CD4-positive, alpha-beta T cell (primary cell): Measurements from ENCODE around the gene SLC39A8. TPM values are rescaled to one million over a fixed set of nuclear protein-coding genes. Genes with fewer than 3 reads are reported as not detected.

ENCODE experiments used
- ATAC-seq: fragments of 200-7000 bp; cut with Tn5 transposase; one replicate; pipeline ENCODE4 v1.10.0; 2022; ENCODE audit warnings: mild to moderate bottlenecking; ENCODE audit not compliant: poor library complexity
- CTCF ChIA-PET: fragments of 350-600 bp; sonication (Branson Sonifier 250); formaldehyde crosslinking; loops from one replicate; lab custom pipeline; 2021; ENCODE audit warnings: antibody characterized with exemption, inconsistent platforms; lab: Charles Lee
- POLR2A ChIA-PET: fragments of 350-600 bp; sonication (Branson Sonifier 250); formaldehyde crosslinking; loops from one replicate; lab custom pipeline; 2021; ENCODE audit warnings: antibody characterized with exemption, inconsistent platforms; lab: Charles Lee
- DNase-seq, 14 experiments: peaks; one replicate each; pipeline ENCODE4 v3.0.0-alpha.2; 2013 to 2020; ENCODE audit warnings: mixed read lengths in 2 of 14
- H3K27ac ChIP-seq, 2 donors: one replicate each; pipeline versions ENCODE4 v1.5.1 to v1.7.0; 2013; ENCODE audit warnings: low read length in 2 of 2, low read depth in 1 of 2, mild to moderate bottlenecking in 1 of 2
- H3K27me3 ChIP-seq, 2 experiments: 1 replicate in 1 of 2; 2 replicates in 1 of 2; pipeline versions ENCODE4 v1.6.1 to v1.7.0; 2013; ENCODE audit warnings: low read length in 2 of 2, control low read depth in 1 of 2, mild to moderate bottlenecking in 1 of 2, moderate library complexity in 1 of 2; ENCODE audit not compliant: insufficient read depth in 2 of 2, control insufficient read depth in 1 of 2
- H3K36me3 ChIP-seq: one replicate; pipeline ENCODE4 v1.6.1; 2013; ENCODE audit warnings: low read length, control low read depth; ENCODE audit not compliant: insufficient read depth
- H3K4me1 ChIP-seq: one replicate; pipeline ENCODE4 v1.6.1; 2013; ENCODE audit warnings: low read length, control low read depth; ENCODE audit not compliant: insufficient read depth
- H3K4me3 ChIP-seq: one replicate; pipeline ENCODE4 v1.5.1; 2013; ENCODE audit warnings: mild to moderate bottlenecking, low read length, moderate library complexity
- H3K9me3 ChIP-seq, 2 experiments: 1 replicate in 1 of 2; 2 replicates in 1 of 2; pipeline versions ENCODE4 v1.6.1 to v1.7.0; 2013; ENCODE audit warnings: low read length in 2 of 2, mild to moderate bottlenecking in 2 of 2, control low read depth in 1 of 2, moderate library complexity in 1 of 2; ENCODE audit not compliant: control insufficient read depth in 1 of 2, insufficient read depth in 1 of 2
- H3K27ac Mint-ChIP-seq: one replicate; pipeline ENCODE4 v1.8.0; 2020; ENCODE audit warnings: mixed read lengths
- H3K27me3 Mint-ChIP-seq: one replicate; pipeline ENCODE4 v1.8.0; 2021; ENCODE audit warnings: mixed read lengths
- H3K36me3 Mint-ChIP-seq: one replicate; pipeline ENCODE4 v1.8.0; 2021; ENCODE audit warnings: low read depth, mixed read lengths
- H3K4me1 Mint-ChIP-seq: one replicate; pipeline ENCODE4 v1.8.0; 2021; ENCODE audit warnings: low read depth, mixed read lengths
- H3K4me3 Mint-ChIP-seq: one replicate; pipeline ENCODE4 v1.8.0; 2020; ENCODE audit warnings: mild to moderate bottlenecking, mixed read lengths
- H3K9me3 Mint-ChIP-seq: one replicate; pipeline ENCODE4 v1.8.0; 2020; ENCODE audit warnings: mixed read lengths
- CTCF ChIP-seq: fragments of 200-600 bp; IDR thresholded peaks from one replicate; pipeline ENCODE4 v1.8.0; 2022; ENCODE audit warnings: antibody characterized with exemption, mild to moderate bottlenecking
- intact Hi-C, 2 experiments: fragments of 100-400 bp; cut with DNase I in 1 of 2; cut with micrococcal nuclease in 1 of 2; formaldehyde crosslinking; loops; one replicate each; pipeline versions ENCODE4 v1.15.1 to v1.9.0; 2023 to 2025; cut with DNase I, micrococcal nuclease
- total RNA-seq, 174 experiments: library from RNA in 2 of 174; stranded (reverse) in 2 of 174; gene quantifications; one replicate each; pipeline ENCODE4 v1.2.3 and lab custom pipeline; 2021 to 2026

The SLC39A8 gene
- total RNA-seq, 2 experiments from 2014 or later, result 17.9 to 18.0 TPM

GRCh38 chr4:102312417-102312816 lies 32.9 kb downstream of the SLC39A8 start:
- Mint-ChIP-seq H3K27ac (no peak overlapping the region), H3K4me1 (peaks cover 35% of the 10 kb centered on the region), H3K36me3 (peaks cover 37% of the 10 kb centered on the region), H3K27me3 (no peaks in the 10 kb centered on the region), H3K9me3 (no peaks in the 10 kb centered on the region), H3K4me3 (no peak overlapping the region)
- POLR2A ChIA-PET, result no interaction called here
- no peak for TF ChIP-seq CTCF
- H3K27me3 ChIP-seq, result no peaks in the 10 kb centered on the region
- no peaks in the 10 kb centered on the region for H3K9me3 ChIP-seq
- no peak overlapping the region for H3K27ac ChIP-seq
- peaks cover 1% of the 10 kb centered on the region for H3K36me3 ChIP-seq
- intact Hi-C loops, result no loop called here
- no peaks in the 10 kb centered on the region for H3K4me1 ChIP-seq
- CTCF ChIA-PET, result no interaction called here
- no peak for ATAC-seq
- DNase-seq, result no peak
- no peak overlapping the region for H3K4me3 ChIP-seq

- H3K36me3 ChIP-seq, result no peaks in the 10 kb centered on the region
- Mint-ChIP-seq H3K4me3 (no peak overlapping the region), H3K9me3 (no peaks in the 10 kb centered on the region), H3K36me3 (peaks cover 39% of the 10 kb centered on the region), H3K27me3 (no peaks in the 10 kb centered on the region), H3K4me1 (peaks cover 35% of the 10 kb centered on the region), H3K27ac (no peak overlapping the region)
- H3K27me3 ChIP-seq, result no peaks in the 10 kb centered on the region
- POLR2A ChIA-PET, result no interaction called here
- no peak for ATAC-seq
- H3K4me3 ChIP-seq, result no peak overlapping the region
- no peak for TF ChIP-seq CTCF
- H3K9me3 ChIP-seq, result no peaks in the 10 kb centered on the region
- no peak overlapping the region for H3K27ac ChIP-seq
- CTCF ChIA-PET, result no interaction called here
- no peak for DNase-seq
- intact Hi-C loops, result no loop called here
- no peaks in the 10 kb centered on the region for H3K4me1 ChIP-seq
These were observed 33.4 kb downstream of the SLC39A8 start for GRCh38 chr4:102311912-102312311.

GRCh38 chr4:102311407-102311806 lies 33.9 kb downstream of the SLC39A8 start:
- Histone ChIP-seq H3K36me3 (no peaks in the 10 kb centered on the region), H3K27ac (no peak overlapping the region), H3K9me3 (no peaks in the 10 kb centered on the region), H3K4me1 (no peaks in the 10 kb centered on the region), H3K4me3 (no peak overlapping the region), H3K27me3 (no peaks in the 10 kb centered on the region)
- CTCF ChIA-PET, result interaction anchor here (1.0 kb wide), 1 partner anchor 9 kb away, joined by 3 read pairs; no protein-coding TSS in a partner anchor
- no peak for TF ChIP-seq CTCF
- DNase-seq (no peak), ATAC-seq (no peak)
- Mint-ChIP-seq H3K27ac (no peak overlapping the region), H3K4me3 (no peak overlapping the region), H3K27me3 (no peaks in the 10 kb centered on the region), H3K4me1 (peaks cover 35% of the 10 kb centered on the region), H3K36me3 (peaks cover 43% of the 10 kb centered on the region), H3K9me3 (no peaks in the 10 kb centered on the region)
- POLR2A ChIA-PET, result no interaction called here
- intact Hi-C loops, result no loop called here
